K562 (cell line): ENCODE measurements around the gene DNMT3A. TPM values are rescaled to one million over a fixed set of nuclear protein-coding genes. Genes with fewer than 3 reads are reported as not detected.

Source experiments
- ASH1L ChIP-seq: fragments of 450-650 bp; IDR thresholded peaks from 2 replicates; pipeline ENCODE4 v1.6.1; 2018; ENCODE audit warnings: borderline replicate concordance, mild to moderate bottlenecking, low read depth; ENCODE audit not compliant: partially characterized antibody
- CHD4 ChIP-seq: fragments of 200-600 bp; sonication (generic); IDR thresholded peaks from 3 replicates; pipeline ENCODE4 v1.6.1; 2012; ENCODE audit warnings: low read depth, mild to moderate bottlenecking, mixed read lengths, low read length, inconsistent platforms; ENCODE audit not compliant: insufficient read depth, insufficient replicate concordance, poor library complexity, severe bottlenecking
- EHMT2 ChIP-seq: fragments of 450-650 bp; IDR thresholded peaks from 2 replicates; pipeline ENCODE4 v1.6.1; 2018; ENCODE audit warnings: antibody characterized with exemption
- FOXP1 ChIP-seq: sonication (generic); formaldehyde crosslinking; IDR thresholded peaks from 2 replicates; pipeline ENCODE4 v1.8.0; 2022; ENCODE audit warnings: mild to moderate bottlenecking, missing genetic modification reagents
- KLF1 ChIP-seq: fragments of 450-650 bp; IDR thresholded peaks from 2 replicates; pipeline ENCODE4 v1.6.1; 2016; ENCODE audit warnings: missing genetic modification characterization, missing compliant biosample characterization
- RBM39 ChIP-seq: fragments of 200-400 bp; formaldehyde crosslinking; optimal IDR thresholded peaks from 2 replicates; pipeline ENCODE3; 2018; ENCODE audit warnings: low read depth, low read length
- ZNF507 ChIP-seq: conservative IDR thresholded peaks from 2 replicates; pipeline ENCODE4 v1.6.1; 2017; ENCODE audit warnings: missing genetic modification characterization, missing compliant biosample characterization
- polyA plus RNA-seq, 8 experiments: library from polyadenylated mRNA; depleted of rRNA in 4 of 8; stranded (reverse) in 5 of 8; unstranded in 3 of 8; fragments of >200 nt; fragmentation: Nextera tagmentation in 2 of 8; fragmentation: Illumina TruSeq in 1 of 8; extraction: Ambion mirVana in 2 of 8; extraction: Trizol in 1 of 8; gene quantifications; 2 replicates each; pipeline versions ENCODE4 v1.2.1 to v1.2.3, GENCODE V29; 2011 to 2014; ENCODE audit warnings: inconsistent platforms in 1 of 8, missing spikeins in 1 of 8
- total RNA-seq, 7 experiments: library from RNA; depleted of rRNA in 6 of 7; stranded (reverse); fragments of >200 nt in 6 of 7; fragmentation: Illumina TruSeq in 2 of 7; extraction: Trizol in 2 of 7; gene quantifications; 2 replicates each; pipeline versions ENCODE4 v1.2.1 to v1.2.3, GENCODE V29; 2011 to 2021; ENCODE audit warnings: low replicate concordance in 1 of 7
- TF ChIP-seq, protein P1 (sequence below): fragments of 250-450 bp; sonication (Bioruptor Pico); IDR thresholded peaks from 2 replicates; pipeline ENCODE4 v1.8.0; 2022; ENCODE audit warnings: inconsistent platforms, mild to moderate bottlenecking, moderate library complexity, borderline replicate concordance
- TF ChIP-seq, protein P2 (sequence below): sonication (generic); formaldehyde crosslinking; IDR thresholded peaks from 2 replicates; pipeline ENCODE4 v1.8.0; 2022; ENCODE audit warnings: mild to moderate bottlenecking, missing genetic modification reagents
- TF ChIP-seq, protein P3 (sequence below): fragments of 450-650 bp; IDR thresholded peaks from 2 replicates; pipeline ENCODE4 v1.6.1; 2016; ENCODE audit warnings: antibody characterized with exemption
- TF ChIP-seq, protein P4 (sequence below): sonication (generic); formaldehyde crosslinking; IDR thresholded peaks from 2 replicates; pipeline ENCODE4 v1.8.0; 2022; ENCODE audit warnings: mild to moderate bottlenecking, missing genetic modification reagents

Gene DNMT3A
- total and polyA plus RNA-seq, 9 of the 15 experiments (the other 6 are each of a cell fraction or from before 2014, with no cell fraction given): 3.0 to 16.0 (median 6.1) TPM

DNA sequence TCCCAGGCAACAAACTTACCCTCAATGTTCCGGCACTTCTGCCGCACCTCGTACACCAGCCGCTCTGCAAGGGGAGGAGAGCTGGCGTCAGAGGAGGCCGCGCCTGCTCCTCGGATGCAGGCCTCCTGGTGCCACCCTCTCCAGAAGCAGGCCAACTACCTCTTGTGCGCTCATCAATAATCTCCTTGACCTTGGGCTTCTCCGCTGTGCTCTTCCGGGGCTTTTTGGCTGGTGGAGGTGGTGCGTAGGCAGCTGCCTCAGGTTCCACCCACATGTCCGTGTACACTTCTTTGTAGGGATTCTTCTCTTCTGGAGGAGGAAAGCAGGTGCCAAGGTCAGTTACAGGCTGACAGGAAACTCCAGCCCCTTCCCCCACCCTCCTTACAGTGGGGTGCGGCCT is 95.7 kb downstream of the DNMT3A start (continued):
- TF ChIP-seq, protein P1, sequence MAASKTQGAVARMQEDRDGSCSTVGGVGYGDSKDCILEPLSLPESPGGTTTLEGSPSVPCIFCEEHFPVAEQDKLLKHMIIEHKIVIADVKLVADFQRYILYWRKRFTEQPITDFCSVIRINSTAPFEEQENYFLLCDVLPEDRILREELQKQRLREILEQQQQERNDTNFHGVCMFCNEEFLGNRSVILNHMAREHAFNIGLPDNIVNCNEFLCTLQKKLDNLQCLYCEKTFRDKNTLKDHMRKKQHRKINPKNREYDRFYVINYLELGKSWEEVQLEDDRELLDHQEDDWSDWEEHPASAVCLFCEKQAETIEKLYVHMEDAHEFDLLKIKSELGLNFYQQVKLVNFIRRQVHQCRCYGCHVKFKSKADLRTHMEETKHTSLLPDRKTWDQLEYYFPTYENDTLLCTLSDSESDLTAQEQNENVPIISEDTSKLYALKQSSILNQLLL: no peak
- TF ChIP-seq FOXP1 (CRISPR knock-in tag) (no peak), CHD4 (no peak), ZNF507 (tag) (no peak), EHMT2 (no peak), RBM39 (no peak), KLF1 (tag) (no peak), ASH1L (no peak)
- TF ChIP-seq, protein P2, sequence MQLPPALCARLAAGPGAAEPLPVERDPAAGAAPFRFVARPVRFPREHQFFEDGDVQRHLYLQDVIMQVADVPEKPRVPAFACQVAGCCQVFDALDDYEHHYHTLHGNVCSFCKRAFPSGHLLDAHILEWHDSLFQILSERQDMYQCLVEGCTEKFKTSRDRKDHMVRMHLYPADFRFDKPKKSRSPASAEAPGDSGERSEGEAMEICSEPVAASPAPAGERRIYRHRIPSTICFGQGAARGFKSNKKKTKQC (CRISPR knock-in tag): no peak
- TF ChIP-seq, protein P3, sequence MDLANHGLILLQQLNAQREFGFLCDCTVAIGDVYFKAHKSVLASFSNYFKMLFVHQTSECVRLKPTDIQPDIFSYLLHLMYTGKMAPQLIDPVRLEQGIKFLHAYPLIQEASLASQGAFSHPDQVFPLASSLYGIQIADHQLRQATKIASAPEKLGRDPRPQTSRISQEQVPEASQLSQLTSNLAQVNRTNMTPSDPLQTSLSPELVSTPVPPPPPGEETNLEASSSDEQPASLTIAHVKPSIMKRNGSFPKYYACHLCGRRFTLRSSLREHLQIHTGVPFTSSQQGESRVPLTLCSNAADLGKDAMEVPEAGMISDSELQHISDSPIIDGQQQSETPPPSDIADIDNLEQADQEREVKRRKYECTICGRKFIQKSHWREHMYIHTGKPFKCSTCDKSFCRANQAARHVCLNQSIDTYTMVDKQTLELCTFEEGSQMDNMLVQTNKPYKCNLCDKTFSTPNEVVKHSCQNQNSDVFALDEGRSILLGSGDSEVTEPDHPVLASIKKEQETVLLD: no peak
- TF ChIP-seq, protein P4, sequence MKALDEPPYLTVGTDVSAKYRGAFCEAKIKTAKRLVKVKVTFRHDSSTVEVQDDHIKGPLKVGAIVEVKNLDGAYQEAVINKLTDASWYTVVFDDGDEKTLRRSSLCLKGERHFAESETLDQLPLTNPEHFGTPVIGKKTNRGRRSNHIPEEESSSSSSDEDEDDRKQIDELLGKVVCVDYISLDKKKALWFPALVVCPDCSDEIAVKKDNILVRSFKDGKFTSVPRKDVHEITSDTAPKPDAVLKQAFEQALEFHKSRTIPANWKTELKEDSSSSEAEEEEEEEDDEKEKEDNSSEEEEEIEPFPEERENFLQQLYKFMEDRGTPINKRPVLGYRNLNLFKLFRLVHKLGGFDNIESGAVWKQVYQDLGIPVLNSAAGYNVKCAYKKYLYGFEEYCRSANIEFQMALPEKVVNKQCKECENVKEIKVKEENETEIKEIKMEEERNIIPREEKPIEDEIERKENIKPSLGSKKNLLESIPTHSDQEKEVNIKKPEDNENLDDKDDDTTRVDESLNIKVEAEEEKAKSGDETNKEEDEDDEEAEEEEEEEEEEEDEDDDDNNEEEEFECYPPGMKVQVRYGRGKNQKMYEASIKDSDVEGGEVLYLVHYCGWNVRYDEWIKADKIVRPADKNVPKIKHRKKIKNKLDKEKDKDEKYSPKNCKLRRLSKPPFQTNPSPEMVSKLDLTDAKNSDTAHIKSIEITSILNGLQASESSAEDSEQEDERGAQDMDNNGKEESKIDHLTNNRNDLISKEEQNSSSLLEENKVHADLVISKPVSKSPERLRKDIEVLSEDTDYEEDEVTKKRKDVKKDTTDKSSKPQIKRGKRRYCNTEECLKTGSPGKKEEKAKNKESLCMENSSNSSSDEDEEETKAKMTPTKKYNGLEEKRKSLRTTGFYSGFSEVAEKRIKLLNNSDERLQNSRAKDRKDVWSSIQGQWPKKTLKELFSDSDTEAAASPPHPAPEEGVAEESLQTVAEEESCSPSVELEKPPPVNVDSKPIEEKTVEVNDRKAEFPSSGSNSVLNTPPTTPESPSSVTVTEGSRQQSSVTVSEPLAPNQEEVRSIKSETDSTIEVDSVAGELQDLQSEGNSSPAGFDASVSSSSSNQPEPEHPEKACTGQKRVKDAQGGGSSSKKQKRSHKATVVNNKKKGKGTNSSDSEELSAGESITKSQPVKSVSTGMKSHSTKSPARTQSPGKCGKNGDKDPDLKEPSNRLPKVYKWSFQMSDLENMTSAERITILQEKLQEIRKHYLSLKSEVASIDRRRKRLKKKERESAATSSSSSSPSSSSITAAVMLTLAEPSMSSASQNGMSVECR (CRISPR knock-in tag): no peak
